KOPT-K1 (cell line): Measurements from ENCODE around the gene KAZN.

Experiments
- H3K27ac ChIP-seq: fragments of 200-600 bp; sonication (generic); 2 replicates; pipeline ENCODE4 v1.5.1; 2016; ENCODE audit warnings: antibody characterized with exemption, mild to moderate bottlenecking, low read depth, low read length; ENCODE audit not compliant: poor library complexity, severe bottlenecking
- H3K36me3 ChIP-seq: fragments of 200-600 bp; sonication (generic); 2 replicates; pipeline ENCODE4 v1.5.1; 2017; ENCODE audit warnings: antibody characterized with exemption, mild to moderate bottlenecking, low read length, moderate library complexity; ENCODE audit not compliant: insufficient read depth
- H3K9me3 ChIP-seq: fragments of 200-600 bp; sonication (generic); 2 replicates; pipeline ENCODE4 v1.5.1; 2017; ENCODE audit warnings: antibody characterized with exemption, low read length, mild to moderate bottlenecking; ENCODE audit not compliant: insufficient read depth, poor library complexity, severe bottlenecking

Gene KAZN

GRCh38 chr1:14806772-14807171, 208.3 kb downstream of the KAZN start:
- Histone ChIP-seq H3K9me3 (peaks cover 19% of the 10 kb centered on the region), H3K36me3 (no peaks in the 10 kb centered on the region), H3K27ac (no peak overlapping the region)

GRCh38 chr1:14808768-14809167, 210.3 kb downstream of the KAZN start:
- peaks cover 19% of the 10 kb centered on the region for H3K9me3 ChIP-seq
- H3K27ac ChIP-seq, result no peak overlapping the region
- no peaks in the 10 kb centered on the region for H3K36me3 ChIP-seq

DNA sequence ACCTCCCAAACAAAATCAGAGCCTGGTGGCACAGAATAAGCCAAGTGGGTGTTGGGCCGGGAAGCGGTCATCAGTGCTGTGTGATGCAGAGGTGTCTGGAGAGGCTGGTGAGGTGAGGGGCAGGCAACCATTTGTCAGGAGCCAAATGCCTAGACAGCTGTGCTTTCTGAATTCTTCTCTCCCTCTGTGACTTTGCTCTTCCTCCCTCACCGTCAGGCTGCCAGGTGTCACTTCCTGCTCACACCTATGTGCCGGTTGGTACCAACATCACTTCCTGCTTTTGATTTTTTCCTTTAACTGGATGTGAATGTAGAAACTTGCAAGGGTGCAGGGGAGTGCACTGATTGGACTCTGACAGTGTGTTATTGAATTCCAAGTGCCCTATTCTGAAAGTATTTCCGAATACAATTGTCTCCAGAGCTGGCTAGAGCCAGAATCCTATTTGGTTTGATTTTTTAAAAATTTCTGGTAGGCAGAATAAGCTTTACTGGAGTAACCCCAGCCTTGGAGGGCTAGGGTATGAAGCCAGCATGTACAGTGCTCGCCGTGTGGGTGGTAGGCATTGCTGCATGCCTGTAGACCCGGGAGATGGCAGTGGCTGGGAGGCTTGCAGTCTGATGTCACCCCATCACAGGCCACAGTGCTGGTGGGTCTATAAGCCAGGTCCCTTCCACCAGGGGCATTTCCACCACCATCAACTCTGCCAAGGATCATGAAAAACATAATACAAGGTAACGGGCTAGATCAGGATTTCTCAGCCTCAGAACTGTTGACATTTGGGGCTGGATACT, 210.9 kb downstream of the KAZN start:
- H3K9me3 ChIP-seq, result peaks cover 19% of the 10 kb centered on the region
- H3K36me3 ChIP-seq, result no peaks in the 10 kb centered on the region
- no peak overlapping the region for H3K27ac ChIP-seq

GRCh38 chr1:14810595-14811361, 212.3 kb downstream of the KAZN start:
- Histone ChIP-seq H3K36me3 (no peaks in the 10 kb centered on the region), H3K9me3 (peaks cover 19% of the 10 kb centered on the region), H3K27ac (no peak overlapping the region)

DNA sequence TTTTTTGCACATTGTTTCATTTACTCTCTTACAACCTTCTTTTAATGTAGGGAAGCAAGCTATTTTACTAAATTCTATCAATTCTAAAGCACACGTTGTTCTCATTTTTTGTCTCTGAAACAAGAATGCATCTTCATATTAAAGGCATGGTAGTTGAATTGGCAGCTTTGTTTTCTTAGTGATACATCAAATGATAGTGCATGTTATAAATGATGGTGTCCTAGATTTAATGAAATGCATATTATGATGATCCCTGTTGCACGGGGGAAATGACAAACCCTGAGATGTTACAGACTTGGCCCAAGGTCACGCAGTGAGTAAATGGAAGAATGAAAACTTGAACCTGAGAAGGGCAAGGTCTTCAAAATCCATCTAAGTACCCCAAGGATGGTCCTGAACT, 213.1 kb downstream of the KAZN start:
- no peaks in the 10 kb centered on the region for H3K36me3 ChIP-seq
- no peak overlapping the region for H3K27ac ChIP-seq

DNA sequence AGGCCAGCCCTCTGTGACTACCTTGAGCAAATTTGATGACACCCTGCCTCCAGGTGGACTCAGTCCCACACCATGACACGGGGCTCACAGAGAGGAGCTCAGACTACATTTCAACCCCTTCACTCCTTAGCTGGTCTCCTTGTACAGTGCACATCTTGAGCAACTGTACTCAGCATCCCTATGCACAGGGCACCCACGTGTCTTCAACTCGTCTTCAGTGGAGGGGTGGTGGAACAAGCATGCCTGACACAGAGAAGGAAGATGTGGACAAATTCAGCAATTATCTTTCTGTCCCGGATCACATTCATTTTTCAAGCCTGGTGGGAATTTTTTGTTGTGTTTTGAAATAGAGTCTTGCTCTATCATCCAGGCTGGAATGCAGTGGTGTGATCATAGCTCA, 213.7 kb downstream of the KAZN start:
- Histone ChIP-seq H3K27ac (no peak overlapping the region), H3K9me3 (peaks cover 5% of the 10 kb centered on the region), H3K36me3 (no peaks in the 10 kb centered on the region)

More for the DNA sequence above, 213.1 kb downstream of the KAZN start:
- peaks cover 11% of the 10 kb centered on the region for H3K9me3 ChIP-seq

- Histone ChIP-seq H3K27ac (no peak overlapping the region), H3K9me3 (no peaks in the 10 kb centered on the region), H3K36me3 (no peaks in the 10 kb centered on the region)
These were observed 216.8 kb downstream of the KAZN start for GRCh38 chr1:14815175-14815877.

DNA sequence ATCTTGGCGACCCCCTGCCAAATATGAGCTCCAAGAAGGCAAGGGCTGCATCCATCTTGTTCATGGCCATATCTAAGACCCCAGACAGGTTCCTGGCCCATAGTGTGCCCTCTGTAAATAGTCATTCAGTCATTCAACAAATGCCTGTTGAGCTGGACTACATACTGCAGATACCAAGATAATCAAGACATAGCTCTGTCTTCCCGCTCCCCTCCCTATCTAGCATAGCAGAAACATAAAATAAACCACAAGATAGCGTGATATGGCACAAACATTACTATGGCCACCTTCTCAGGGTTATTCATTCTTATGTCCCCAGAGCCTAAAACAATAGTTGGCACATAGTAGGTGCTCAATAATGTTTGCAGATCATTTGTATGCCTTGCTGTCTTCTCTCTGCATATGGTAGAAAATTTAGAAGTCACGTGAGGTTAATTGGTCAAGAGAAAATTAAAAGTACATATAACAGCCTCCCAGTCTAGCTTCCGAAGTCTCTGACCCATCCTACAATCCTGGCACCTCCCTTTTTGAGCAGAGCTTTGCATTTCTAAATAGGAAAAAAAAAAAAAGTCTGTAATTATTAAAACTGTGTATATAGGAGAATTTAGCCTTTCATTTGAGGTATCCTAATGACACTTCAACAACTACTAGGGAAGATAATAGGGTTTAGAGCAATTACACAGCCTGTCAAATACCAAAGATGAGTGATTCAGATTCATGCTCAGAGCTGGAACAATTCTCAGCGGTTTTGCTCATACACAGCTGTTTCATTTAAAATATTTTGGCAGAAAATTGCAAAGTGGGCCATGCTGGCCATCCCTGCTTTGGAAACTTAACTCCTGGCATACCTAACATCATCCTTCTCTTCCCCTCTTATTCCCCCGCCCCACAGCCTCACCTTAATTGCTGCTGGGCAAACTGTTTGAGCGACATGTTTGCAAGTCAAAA, 219.0 kb downstream of the KAZN start:
- Histone ChIP-seq H3K9me3 (no peaks in the 10 kb centered on the region), H3K36me3 (no peaks in the 10 kb centered on the region)

GRCh38 chr1:14820295-14821085, 222.0 kb downstream of the KAZN start:
- no peak overlapping the region for H3K27ac ChIP-seq
- no peaks in the 10 kb centered on the region for H3K9me3 ChIP-seq
- H3K36me3 ChIP-seq, result no peaks in the 10 kb centered on the region

More for the DNA sequence above, 219.0 kb downstream of the KAZN start:
- H3K27ac ChIP-seq, result no peak overlapping the region

DNA sequence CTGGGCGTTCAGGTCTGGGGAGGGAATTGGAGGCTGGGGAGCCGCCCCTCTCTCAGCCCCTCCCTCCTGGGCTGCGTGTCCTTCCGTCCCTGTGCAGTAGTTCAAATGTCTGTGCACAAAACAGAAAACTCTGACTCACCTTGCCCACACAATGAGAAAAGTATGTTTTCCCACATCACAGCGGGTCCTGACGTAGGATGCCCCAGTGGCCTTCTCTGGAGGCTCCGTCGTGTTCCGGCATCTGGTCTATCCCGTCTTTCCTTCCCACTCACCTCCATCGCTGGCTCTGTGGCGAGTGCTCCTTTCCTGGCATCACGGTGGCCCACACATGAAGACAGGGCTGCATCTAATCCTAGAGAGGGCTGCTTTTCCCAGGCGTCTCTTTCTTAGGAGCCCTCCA, 224.0 kb downstream of the KAZN start:
- Histone ChIP-seq H3K27ac (no peak overlapping the region), H3K36me3 (no peaks in the 10 kb centered on the region), H3K9me3 (peaks cover 5% of the 10 kb centered on the region)

- Histone ChIP-seq H3K9me3 (peaks cover 5% of the 10 kb centered on the region), H3K36me3 (no peaks in the 10 kb centered on the region), H3K27ac (no peak overlapping the region)
These were observed 224.5 kb downstream of the KAZN start for GRCh38 chr1:14822996-14823395.

GRCh38 chr1:14824314-14824915, 225.9 kb downstream of the KAZN start:
- no peak overlapping the region for H3K27ac ChIP-seq
- H3K36me3 ChIP-seq, result no peaks in the 10 kb centered on the region
- peaks cover 9% of the 10 kb centered on the region for H3K9me3 ChIP-seq

GRCh38 chr1:14825396-14825795, 226.9 kb downstream of the KAZN start:
- H3K36me3 ChIP-seq, result no peaks in the 10 kb centered on the region
- H3K27ac ChIP-seq, result no peak overlapping the region
- H3K9me3 ChIP-seq, result peaks cover 9% of the 10 kb centered on the region
